HL-60 (cell line): ENCODE results near the gene HOXC5.

Experiments used
- DNase-seq, 2 experiments: peaks; one replicate each; pipeline ENCODE4 v3.0.0-alpha.2; 2010 to 2020; ENCODE audit warnings: low read depth in 1 of 2, low spot score in 1 of 2
- H3K27ac ChIP-seq: fragments of 250-450 bp; sonication (Bioruptor Pico); replicated peaks from 2 replicates; pipeline ENCODE4 v1.5.1; 2020; ENCODE audit warnings: mild to moderate bottlenecking, moderate library complexity
- H3K27me3 ChIP-seq: fragments of 250-450 bp; sonication (Bioruptor Pico); 2 replicates; pipeline ENCODE4 v1.5.1; 2021; ENCODE audit warnings: mild to moderate bottlenecking, moderate library complexity; ENCODE audit not compliant: insufficient read depth, poor library complexity, severe bottlenecking
- H3K4me3 ChIP-seq: replicated peaks from 2 replicates; pipeline ENCODE4 v1.5.1; 2011; ENCODE audit warnings: mild to moderate bottlenecking, control low read depth, low read length; ENCODE audit not compliant: insufficient read depth
- CTCF ChIP-seq: IDR thresholded peaks from one replicate; pipeline ENCODE4 v1.5.1; 2011; ENCODE audit warnings: low read length, control low read depth, inconsistent platforms; ENCODE audit not compliant: insufficient read depth
- GABPA ChIP-seq: IDR thresholded peaks from 2 replicates; pipeline ENCODE4 v1.6.1; 2012; ENCODE audit warnings: low read depth
- POLR2AphosphoS5 ChIP-seq: IDR thresholded peaks from 2 replicates; pipeline ENCODE4 v1.6.1; 2012; ENCODE audit warnings: low read depth
- REST ChIP-seq: IDR thresholded peaks from 2 replicates; pipeline ENCODE4 v1.6.1; 2012; ENCODE audit warnings: low read depth; ENCODE audit not compliant: insufficient replicate concordance
- SPI1 ChIP-seq: IDR thresholded peaks from 2 replicates; pipeline ENCODE4 v1.6.1; 2012; ENCODE audit warnings: low read depth, mild to moderate bottlenecking, borderline replicate concordance

HOXC5 gene

DNA sequence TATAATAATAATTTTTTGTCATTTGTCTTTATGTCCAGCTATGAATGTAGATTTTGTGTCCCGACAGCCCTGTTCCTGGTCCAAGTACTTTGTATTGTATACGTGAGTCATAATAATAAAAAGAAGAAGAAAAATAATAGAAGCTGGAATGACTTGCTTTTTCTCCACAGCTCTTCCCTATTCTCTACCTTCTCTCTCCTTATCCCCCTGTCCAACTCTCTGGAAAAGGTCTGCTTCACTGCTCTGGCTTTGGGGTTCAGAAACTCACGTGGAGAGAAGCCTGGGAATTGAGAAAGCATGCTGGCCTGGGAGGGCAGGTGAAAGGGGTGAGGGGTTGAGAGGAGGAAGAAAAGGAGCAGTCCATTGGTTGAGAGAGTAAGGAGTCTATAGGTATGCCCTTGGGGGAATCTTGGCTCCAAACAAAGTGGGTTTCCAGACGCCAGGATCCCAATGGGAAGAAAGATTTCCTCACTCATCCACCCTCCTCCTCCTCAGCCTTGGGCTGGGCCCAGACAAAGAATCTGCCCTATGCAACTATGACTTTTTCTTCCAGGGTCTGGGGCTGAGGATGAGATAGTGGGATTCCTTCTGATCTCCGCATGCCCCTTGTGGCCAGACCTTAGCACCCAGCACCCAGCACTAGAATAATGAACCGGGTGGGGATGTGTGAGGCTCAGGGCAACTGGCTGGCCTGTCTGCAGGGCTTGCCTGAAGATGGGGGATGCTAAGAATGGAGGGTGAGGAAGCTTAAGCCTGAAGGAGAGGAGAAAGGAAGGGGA is 20.0 kb upstream of the HOXC5 start:
- H3K27me3 ChIP-seq, result peaks cover 82% of the 10 kb centered on the region
- no peak for TF ChIP-seq REST
- TF ChIP-seq POLR2AphosphoS5, result no peak
- no peak for TF ChIP-seq CTCF
- no peak for TF ChIP-seq GABPA
- no peak for TF ChIP-seq SPI1
- no peak overlapping the region for H3K4me3 ChIP-seq
- DNase-seq, result no peak
- H3K27ac ChIP-seq, result no peak overlapping the region

DNA sequence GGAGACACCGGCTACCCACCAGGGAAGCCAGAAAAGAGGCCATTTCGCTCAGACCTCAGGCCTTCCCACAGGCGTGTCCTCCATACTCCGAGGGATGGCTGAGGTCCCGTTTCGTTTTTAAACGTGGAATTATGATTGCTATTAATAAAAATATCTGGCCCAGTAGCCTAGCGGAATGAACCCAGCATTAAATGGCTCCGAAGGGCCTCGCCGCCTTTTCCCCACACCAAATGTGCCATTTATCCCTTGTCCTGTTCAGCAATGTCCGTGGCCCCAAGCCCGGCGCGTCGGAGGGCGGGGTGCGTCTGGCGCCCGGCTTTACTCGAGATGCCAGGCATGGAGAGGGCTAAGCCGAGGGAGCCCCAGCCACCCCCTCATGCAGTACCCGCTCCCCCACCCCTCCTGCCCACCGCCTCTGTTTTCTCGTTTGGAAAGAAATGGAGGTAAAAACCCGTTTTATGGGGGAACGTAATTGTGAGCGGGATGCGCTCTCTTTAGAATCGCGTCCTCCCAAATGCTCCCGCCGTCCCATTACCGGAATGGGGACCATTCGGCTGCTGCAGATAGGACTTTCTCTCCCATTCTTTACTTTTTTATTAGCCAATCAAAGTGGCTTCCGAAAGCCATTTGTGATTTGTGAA is 18.4 kb upstream of the HOXC5 start:
- DNase-seq, result no peak
- H3K27ac ChIP-seq, result no peak overlapping the region
- no peak for TF ChIP-seq POLR2AphosphoS5
- no peak for TF ChIP-seq REST
- no peak for TF ChIP-seq GABPA
- no peak for TF ChIP-seq CTCF
- TF ChIP-seq SPI1, result no peak
- H3K27me3 ChIP-seq, result peaks cover 70% of the 10 kb centered on the region
- H3K4me3 ChIP-seq, result no peak overlapping the region

DNA sequence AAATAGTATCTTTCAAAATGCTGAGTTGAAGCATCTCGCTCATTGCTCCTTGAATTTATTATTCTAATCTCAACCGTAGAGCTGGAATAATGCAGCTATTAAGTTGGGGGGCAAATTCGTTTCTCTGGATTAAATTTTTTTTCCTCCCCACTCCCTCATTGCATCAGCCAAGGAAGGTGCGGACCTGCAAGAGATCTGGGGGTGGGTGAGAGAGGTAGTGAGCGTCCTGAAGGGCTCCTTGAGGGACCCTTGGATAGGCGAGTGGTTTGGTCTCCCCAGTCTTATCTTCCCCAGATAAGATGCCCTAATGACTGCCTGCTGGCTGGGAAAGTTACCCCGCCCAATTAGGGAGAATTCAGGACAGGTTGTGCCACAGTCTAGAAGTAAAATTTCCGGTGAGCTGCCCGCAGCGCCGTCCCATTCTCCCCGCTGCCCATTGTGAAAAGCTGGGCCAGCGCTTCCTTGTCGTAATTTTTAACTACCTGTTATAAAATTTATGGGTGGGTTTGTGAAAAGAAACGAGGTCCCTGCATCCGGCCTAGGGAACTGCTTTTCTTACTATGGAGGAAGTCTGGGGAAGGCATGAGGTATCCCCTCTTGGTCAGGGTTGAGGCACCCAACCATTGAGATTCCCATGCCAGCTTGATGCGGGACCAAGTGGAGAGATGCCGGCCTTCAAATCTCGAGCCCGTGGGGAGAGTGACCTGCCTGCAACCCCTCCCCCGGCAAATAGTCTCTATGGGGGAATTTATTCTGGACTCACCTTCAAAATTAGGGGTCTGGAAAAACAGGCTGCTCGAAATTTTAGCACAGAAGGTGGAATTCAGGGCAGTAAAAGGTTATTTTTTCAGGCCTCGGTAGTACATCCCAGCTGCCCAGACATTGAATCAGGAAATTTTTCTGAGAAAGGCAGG is 17.6 kb upstream of the HOXC5 start:
- DNase-seq, result no peak
- Histone ChIP-seq H3K27ac (no peak overlapping the region), H3K4me3 (no peak overlapping the region), H3K27me3 (peaks cover 62% of the 10 kb centered on the region)
- TF ChIP-seq GABPA, result no peak
- no peak for TF ChIP-seq REST
- TF ChIP-seq POLR2AphosphoS5, result no peak
